C4-2B (cell line): Measurements from ENCODE around the gene IRS2.

Experiments
- ZFX ChIP-seq: fragments of 450-650 bp; IDR thresholded peaks from 2 replicates; pipeline ENCODE4 v1.6.1; 2017
- TF ChIP-seq, protein P1 (sequence below): fragments of 450-650 bp; conservative IDR thresholded peaks from 2 replicates; pipeline ENCODE4 v1.5.1; 2017; ENCODE audit warnings: mild to moderate bottlenecking

DNA sequence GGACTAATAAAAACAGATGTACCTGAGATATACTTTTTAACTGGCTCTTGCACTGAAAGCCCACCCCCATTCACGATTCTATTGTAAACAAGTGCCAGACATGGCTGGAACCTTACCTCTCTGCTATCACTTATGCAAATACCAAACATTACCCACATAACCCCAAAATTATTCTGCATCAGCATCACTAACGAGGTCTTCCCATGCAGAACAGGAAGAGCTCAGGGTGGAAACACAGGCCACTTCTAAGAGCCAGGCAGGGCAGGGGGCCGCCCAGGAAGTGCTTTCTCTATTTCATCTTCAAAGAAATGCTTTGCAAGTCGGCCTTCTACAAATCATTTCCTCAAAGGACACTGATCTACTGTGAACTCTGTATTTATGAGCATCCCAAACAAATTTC lies 7.3 kb downstream of the IRS2 start:
- TF ChIP-seq, protein P1, sequence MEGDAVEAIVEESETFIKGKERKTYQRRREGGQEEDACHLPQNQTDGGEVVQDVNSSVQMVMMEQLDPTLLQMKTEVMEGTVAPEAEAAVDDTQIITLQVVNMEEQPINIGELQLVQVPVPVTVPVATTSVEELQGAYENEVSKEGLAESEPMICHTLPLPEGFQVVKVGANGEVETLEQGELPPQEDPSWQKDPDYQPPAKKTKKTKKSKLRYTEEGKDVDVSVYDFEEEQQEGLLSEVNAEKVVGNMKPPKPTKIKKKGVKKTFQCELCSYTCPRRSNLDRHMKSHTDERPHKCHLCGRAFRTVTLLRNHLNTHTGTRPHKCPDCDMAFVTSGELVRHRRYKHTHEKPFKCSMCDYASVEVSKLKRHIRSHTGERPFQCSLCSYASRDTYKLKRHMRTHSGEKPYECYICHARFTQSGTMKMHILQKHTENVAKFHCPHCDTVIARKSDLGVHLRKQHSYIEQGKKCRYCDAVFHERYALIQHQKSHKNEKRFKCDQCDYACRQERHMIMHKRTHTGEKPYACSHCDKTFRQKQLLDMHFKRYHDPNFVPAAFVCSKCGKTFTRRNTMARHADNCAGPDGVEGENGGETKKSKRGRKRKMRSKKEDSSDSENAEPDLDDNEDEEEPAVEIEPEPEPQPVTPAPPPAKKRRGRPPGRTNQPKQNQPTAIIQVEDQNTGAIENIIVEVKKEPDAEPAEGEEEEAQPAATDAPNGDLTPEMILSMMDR: no peak
- no peak for TF ChIP-seq ZFX
